ENCODE measurements around the gene ARL15.
A peak's percentile ranks its signal among the peaks of the same experiment; 100 is the strongest.

ARL15 gene

GRCh38 chr5:54257366-54258118, 52.8 kb downstream of the ARL15 start:
- H3K27ac ChIP-seq, result no peak overlapping the region
- no peak for DNase-seq (ENCODE audit: low read depth, low spot score)

GRCh38 chr5:54254482-54255198, 55.7 kb downstream of the ARL15 start:
- H3K27ac ChIP-seq, result no peak overlapping the region
- no peak for DNase-seq (ENCODE audit: low read depth, low spot score)

- DNase-seq (ENCODE audit: low read depth, low spot score), result peak; percentile 55
Observed at GRCh38 chr5:54251981-54252380, 58.4 kb downstream of the ARL15 start.

GRCh38 chr5:54249210-54250028, 61.0 kb downstream of the ARL15 start:
- no peak overlapping the region for H3K27ac ChIP-seq
- DNase-seq (ENCODE audit: low read depth, low spot score), result no peak

More at GRCh38 chr5:54251981-54252380, 58.4 kb downstream of the ARL15 start:
- H3K27ac ChIP-seq, result no peak overlapping the region

- no peak for DNase-seq (ENCODE audit: low read depth, low spot score)
- H3K27ac ChIP-seq, result no peak overlapping the region
Observed at GRCh38 chr5:54247226-54247625, 63.1 kb downstream of the ARL15 start.

- H3K27ac ChIP-seq, result no peak overlapping the region
- DNase-seq (ENCODE audit: low read depth, low spot score), result no peak
Observed at GRCh38 chr5:54243483-54244080, 66.8 kb downstream of the ARL15 start.

GRCh38 chr5:54242297-54242696, 68.1 kb downstream of the ARL15 start:
- DNase-seq (ENCODE audit: low read depth, low spot score), result no peak
- no peak overlapping the region for H3K27ac ChIP-seq

GRCh38 chr5:54234304-54234933, 76.0 kb downstream of the ARL15 start:
- no peak for DNase-seq (ENCODE audit: low read depth, low spot score)
- no peak overlapping the region for H3K27ac ChIP-seq

GRCh38 chr5:54230936-54231685, 79.3 kb downstream of the ARL15 start:
- no peak overlapping the region for H3K27ac ChIP-seq
- DNase-seq (ENCODE audit: low read depth, low spot score), result no peak

- H3K27ac ChIP-seq, result no peak overlapping the region
- no peak for DNase-seq (ENCODE audit: low read depth, low spot score)
Observed at GRCh38 chr5:54229041-54229780, 81.2 kb downstream of the ARL15 start.

GRCh38 chr5:54227759-54228158, 82.6 kb downstream of the ARL15 start:
- DNase-seq (ENCODE audit: low read depth, low spot score), result no peak

GRCh38 chr5:54227109-54227508, 83.3 kb downstream of the ARL15 start:
- DNase-seq (ENCODE audit: low read depth, low spot score), result peak; percentile 56
- no peak overlapping the region for H3K27ac ChIP-seq

More at GRCh38 chr5:54227759-54228158, 82.6 kb downstream of the ARL15 start:
- H3K27ac ChIP-seq, result no peak overlapping the region

- H3K27ac ChIP-seq, result no peak overlapping the region
- DNase-seq (ENCODE audit: low read depth, low spot score), result no peak
Observed at GRCh38 chr5:54226215-54226614, 84.2 kb downstream of the ARL15 start.

- no peak for DNase-seq (ENCODE audit: low read depth, low spot score)
- no peak overlapping the region for H3K27ac ChIP-seq
Observed at GRCh38 chr5:54224103-54224826, 86.1 kb downstream of the ARL15 start.

GRCh38 chr5:54222336-54222735, 88.0 kb downstream of the ARL15 start:
- H3K27ac ChIP-seq, result no peak overlapping the region

GRCh38 chr5:54221135-54221534, 89.2 kb downstream of the ARL15 start:
- no peak for DNase-seq (ENCODE audit: low read depth, low spot score)
- no peak overlapping the region for H3K27ac ChIP-seq

More at GRCh38 chr5:54222336-54222735, 88.0 kb downstream of the ARL15 start:
- DNase-seq (ENCODE audit: low read depth, low spot score), result no peak

- no peak for DNase-seq (ENCODE audit: low read depth, low spot score)
- H3K27ac ChIP-seq, result no peak overlapping the region
Observed at GRCh38 chr5:54220230-54221040, 89.9 kb downstream of the ARL15 start.
